ENCODE measurements around the gene LHFPL4.

LHFPL4 gene

DNA sequence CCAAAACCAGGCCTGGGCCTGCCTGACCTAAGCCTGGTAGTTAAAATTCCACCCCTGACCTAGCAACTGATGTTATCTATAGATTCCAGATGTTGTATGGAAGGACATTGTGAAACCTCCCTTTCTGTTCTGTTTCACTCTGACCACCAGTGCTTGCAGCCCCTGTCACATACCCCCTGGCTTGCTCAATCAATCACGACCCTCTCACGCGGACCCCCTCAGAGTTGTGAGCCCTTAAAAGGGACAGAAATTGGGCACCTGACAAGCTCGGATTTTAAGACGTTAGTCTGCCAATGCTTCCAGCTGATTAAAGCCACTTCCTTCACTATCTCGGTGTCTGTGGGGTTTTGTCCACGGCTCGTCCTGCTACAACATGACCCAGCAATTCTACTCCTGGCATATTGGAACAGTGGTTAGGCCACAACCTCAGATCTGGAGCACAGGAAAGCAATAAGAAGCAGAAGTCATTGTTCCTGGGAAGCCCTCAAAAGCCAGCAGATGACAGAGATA lies 36.7 kb upstream of the LHFPL4 start:
- no peak overlapping the region for H3K4me3 ChIP-seq (ENCODE audit: low read depth, low read length)
- TF ChIP-seq, protein P1, sequence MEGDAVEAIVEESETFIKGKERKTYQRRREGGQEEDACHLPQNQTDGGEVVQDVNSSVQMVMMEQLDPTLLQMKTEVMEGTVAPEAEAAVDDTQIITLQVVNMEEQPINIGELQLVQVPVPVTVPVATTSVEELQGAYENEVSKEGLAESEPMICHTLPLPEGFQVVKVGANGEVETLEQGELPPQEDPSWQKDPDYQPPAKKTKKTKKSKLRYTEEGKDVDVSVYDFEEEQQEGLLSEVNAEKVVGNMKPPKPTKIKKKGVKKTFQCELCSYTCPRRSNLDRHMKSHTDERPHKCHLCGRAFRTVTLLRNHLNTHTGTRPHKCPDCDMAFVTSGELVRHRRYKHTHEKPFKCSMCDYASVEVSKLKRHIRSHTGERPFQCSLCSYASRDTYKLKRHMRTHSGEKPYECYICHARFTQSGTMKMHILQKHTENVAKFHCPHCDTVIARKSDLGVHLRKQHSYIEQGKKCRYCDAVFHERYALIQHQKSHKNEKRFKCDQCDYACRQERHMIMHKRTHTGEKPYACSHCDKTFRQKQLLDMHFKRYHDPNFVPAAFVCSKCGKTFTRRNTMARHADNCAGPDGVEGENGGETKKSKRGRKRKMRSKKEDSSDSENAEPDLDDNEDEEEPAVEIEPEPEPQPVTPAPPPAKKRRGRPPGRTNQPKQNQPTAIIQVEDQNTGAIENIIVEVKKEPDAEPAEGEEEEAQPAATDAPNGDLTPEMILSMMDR (IDR thresholded peaks at IDR 0.05; ENCODE audit: control insufficient read depth, extremely low read depth, insufficient read depth), result no peak

DNA sequence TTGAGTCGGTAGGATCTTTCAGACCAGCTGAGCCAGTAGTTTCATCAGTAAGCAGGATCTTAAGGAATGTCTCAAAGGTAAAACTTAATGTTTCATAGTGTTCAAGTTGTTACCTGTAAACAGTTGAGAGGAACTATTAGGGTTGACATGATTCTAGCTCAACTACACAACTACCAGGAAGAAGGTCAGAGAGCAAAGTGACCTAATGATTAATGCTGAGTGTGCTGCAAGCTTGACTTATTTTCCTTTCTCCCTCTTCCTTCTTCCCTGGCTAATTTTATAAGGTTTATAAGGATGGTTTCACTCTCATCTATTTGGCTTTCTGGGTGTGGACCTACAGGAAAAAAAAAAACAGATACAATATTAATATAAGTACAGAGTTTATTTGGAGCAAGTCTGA lies 30.2 kb upstream of the LHFPL4 start:
- no peak overlapping the region for H3K4me3 ChIP-seq (ENCODE audit: low read depth, low read length)
- no peak for DNase-seq (ENCODE audit: low read depth)
- TF ChIP-seq, protein P1 (IDR thresholded peaks at IDR 0.05; ENCODE audit: control insufficient read depth, extremely low read depth, insufficient read depth), result no peak

More for the DNA sequence above, 36.7 kb upstream of the LHFPL4 start:
- DNase-seq (ENCODE audit: low read depth), result no peak

DNA sequence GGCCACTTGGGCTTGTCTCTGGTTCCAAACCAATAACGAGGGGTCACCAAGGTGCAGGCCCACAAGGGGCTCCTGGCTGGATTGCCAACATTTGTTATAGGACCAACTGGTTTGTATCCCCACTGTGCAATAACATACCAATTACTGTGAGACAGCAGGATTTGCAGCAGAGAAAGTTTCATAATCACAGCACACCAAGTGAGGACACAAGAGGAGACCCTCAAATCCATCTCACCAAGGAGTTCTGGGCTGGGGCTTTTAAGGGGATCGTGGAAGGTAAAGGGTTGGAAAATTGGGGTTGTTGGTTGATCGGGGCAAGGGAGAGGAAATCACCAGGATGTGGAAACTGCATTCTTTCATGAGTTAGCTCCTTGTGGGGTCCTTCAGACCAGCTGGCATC lies 29.7 kb upstream of the LHFPL4 start:
- TF ChIP-seq, protein P1 (IDR thresholded peaks at IDR 0.05; ENCODE audit: control insufficient read depth, extremely low read depth, insufficient read depth), result no peak
- no peak for DNase-seq (ENCODE audit: low read depth)
- no peak overlapping the region for H3K4me3 ChIP-seq (ENCODE audit: low read depth, low read length)

DNA sequence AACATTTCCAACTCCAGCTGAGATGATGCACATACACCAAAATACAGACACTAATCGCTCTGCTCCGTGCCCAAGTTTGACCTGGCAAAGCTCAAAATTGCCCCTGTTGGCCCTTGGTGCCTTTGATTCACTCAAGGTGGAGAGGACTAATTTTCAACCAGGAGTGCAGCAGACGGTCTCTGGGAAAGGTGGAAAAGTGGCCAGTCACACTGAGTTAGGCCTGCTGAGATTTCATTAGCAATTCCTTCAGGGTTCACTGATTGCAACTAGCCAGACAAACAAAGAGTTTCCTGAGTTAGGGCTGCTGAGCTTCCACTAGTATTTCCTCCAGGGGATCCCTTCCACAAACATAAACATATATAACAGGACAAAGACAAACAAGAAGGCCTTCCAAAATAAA lies 28.7 kb upstream of the LHFPL4 start:
- TF ChIP-seq, protein P1 (IDR thresholded peaks at IDR 0.05; ENCODE audit: control insufficient read depth, extremely low read depth, insufficient read depth), result no peak
- DNase-seq (ENCODE audit: low read depth), result no peak
- H3K4me3 ChIP-seq (ENCODE audit: low read depth, low read length), result no peak overlapping the region

DNA sequence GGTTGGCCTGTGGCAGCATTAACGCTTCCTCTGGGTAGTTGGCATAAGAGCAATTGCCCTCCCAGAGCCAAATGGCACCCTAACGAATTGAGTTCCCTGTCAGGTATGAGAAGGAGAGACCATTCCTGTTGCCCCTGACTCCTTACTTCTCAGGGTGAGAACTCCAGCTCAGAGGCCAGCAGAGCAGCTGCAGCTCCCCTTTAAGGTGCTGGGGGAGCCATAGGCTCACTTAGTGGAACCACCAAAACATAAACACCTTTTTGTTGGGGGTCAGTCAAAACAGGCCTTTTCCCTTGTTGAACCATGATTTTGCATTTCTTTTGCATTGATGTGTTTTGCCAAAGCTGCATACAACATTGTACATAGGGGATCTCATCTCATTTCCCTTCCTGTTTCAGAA lies 28.1 kb upstream of the LHFPL4 start:
- H3K4me3 ChIP-seq (ENCODE audit: low read depth, low read length), result no peak overlapping the region
- TF ChIP-seq, protein P1 (IDR thresholded peaks at IDR 0.05; ENCODE audit: control insufficient read depth, extremely low read depth, insufficient read depth), result no peak
- no peak for DNase-seq (ENCODE audit: low read depth)

DNA sequence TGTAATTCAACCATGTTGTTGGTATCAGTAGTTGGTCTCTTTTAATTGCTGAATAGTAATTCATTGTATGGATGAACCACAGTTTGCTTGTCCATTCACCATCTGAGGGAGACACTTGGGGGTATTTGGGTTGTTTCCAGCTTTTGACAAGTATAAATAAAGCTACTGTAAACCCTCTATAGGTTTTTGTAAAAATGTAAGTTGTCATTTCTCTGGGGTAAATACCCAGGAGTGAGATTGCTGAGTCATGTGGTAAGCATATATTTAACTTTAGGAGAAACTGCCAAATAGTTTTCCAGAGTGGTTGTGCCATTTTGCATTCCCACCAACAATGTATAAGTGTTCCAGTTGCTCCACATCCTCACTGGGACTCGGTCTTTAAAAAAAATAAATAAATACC lies 15.4 kb upstream of the LHFPL4 start:
- TF ChIP-seq, protein P1 (IDR thresholded peaks at IDR 0.05; ENCODE audit: control insufficient read depth, extremely low read depth, insufficient read depth), result no peak
- no peak overlapping the region for H3K4me3 ChIP-seq (ENCODE audit: low read depth, low read length)
- no peak for DNase-seq (ENCODE audit: low read depth)

DNA sequence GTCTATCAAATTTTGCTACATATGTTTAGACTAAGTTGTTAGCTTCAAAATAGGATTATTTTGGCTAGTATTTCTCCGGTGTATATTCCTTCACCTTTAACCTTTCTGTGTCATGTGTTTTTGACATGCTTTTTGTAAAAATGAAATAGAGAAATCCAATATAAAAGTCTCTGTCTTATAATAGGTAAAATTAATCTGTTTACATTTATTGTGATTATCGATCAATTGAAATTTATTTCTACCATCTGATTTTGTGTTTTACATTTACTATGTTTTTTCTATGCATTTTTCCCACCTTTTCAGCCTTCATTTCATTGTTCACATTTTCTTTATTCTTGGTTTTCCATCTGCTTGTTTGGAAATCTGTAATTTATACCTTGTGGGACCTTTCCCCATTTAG lies 11.7 kb upstream of the LHFPL4 start:
- no peak overlapping the region for H3K4me3 ChIP-seq (ENCODE audit: low read depth, low read length)
- no peak for DNase-seq (ENCODE audit: low read depth)
- TF ChIP-seq, protein P1 (IDR thresholded peaks at IDR 0.05; ENCODE audit: control insufficient read depth, extremely low read depth, insufficient read depth), result no peak
